GM23248 (cell line): Measurements from ENCODE around the gene PPDPF.

Experiments used
- EZH2 ChIP-seq: fragments of 200-600 bp; sonication (generic); IDR thresholded peaks from 2 replicates; pipeline ENCODE4 v1.6.1; 2018; ENCODE audit warnings: antibody characterized with exemption, mild to moderate bottlenecking; ENCODE audit not compliant: insufficient read depth, poor library complexity, severe bottlenecking
- EZH2phosphoT487 ChIP-seq: fragments of 200-600 bp; sonication (generic); IDR thresholded peaks from 2 replicates; pipeline ENCODE4 v1.6.1; 2018; ENCODE audit warnings: antibody characterized with exemption, moderate library complexity, mild to moderate bottlenecking, low read depth; ENCODE audit not compliant: insufficient read depth

- TF ChIP-seq EZH2 (no peak), EZH2phosphoT487 (no peak)
Observed at GRCh38 chr20:63525971-63526370, 5.4 kb downstream of the PPDPF start.
